GM19043 (cell line): Measurements from ENCODE around the gene OGA.

Source experiments
- ATAC-seq: cut with Tn5 transposase; IDR thresholded peaks from one replicate; pipeline ENCODE4 v1.9.1; 2021; ENCODE audit warnings: low read depth; ENCODE audit not compliant: unreplicated experiment

OGA gene

GRCh38 chr10:101776161-101776817, 42.0 kb downstream of the OGA start:
- ATAC-seq = no peak

- ATAC-seq = no peak
Measured at GRCh38 chr10:101775273-101776160, 42.7 kb downstream of the OGA start, which contains the start of gene FGF8. TSS of gene FGF8 (minus strand) at chr10:101776114. CDS start at chr10:101775900, 214 bp downstream.

GRCh38 chr10:101774589-101775272, 43.5 kb downstream of the OGA start:
- ATAC-seq = no peak

- ATAC-seq = no peak
Measured at GRCh38 chr10:101773923-101774588, 44.2 kb downstream of the OGA start.

GRCh38 chr10:101772895-101773761, 45.1 kb downstream of the OGA start:
- ATAC-seq = no peak

- ATAC-seq = no peak
Measured at GRCh38 chr10:101772017-101772894, 46.0 kb downstream of the OGA start.

GRCh38 chr10:101771380-101771779, 46.9 kb downstream of the OGA start:
- no peak for ATAC-seq

- ATAC-seq = no peak
Measured at GRCh38 chr10:101770331-101771215, 47.7 kb downstream of the OGA start.

- ATAC-seq = no peak
Measured at GRCh38 chr10:101769541-101770180, 48.6 kb downstream of the OGA start.

GRCh38 chr10:101768791-101769170, 49.5 kb downstream of the OGA start:
- ATAC-seq = no peak

- ATAC-seq = no peak
Measured at GRCh38 chr10:101767966-101768790, 50.1 kb downstream of the OGA start.

- no peak for ATAC-seq
Measured at GRCh38 chr10:101767600-101767945, 50.7 kb downstream of the OGA start.

- no peak for ATAC-seq
Measured at GRCh38 chr10:101766753-101767599, 51.3 kb downstream of the OGA start.

- ATAC-seq = no peak
Measured at GRCh38 chr10:101766306-101766705, 51.9 kb downstream of the OGA start.

- ATAC-seq = no peak
Measured at GRCh38 chr10:101763141-101763846, 55.0 kb downstream of the OGA start.
